Stomach smooth muscle (tissue), 2 donors: Measurements from ENCODE around the gene ALDH9A1.
A peak's percentile ranks its signal among the peaks of the same experiment; 100 is the strongest.
"Not testable (repeated sequence)": the region's sequence is repeated elsewhere in the genome, so short reads cannot be mapped to it uniquely, and the experiment has no call there.

Source experiments
- H3K27ac ChIP-seq: one replicate; pipeline ENCODE4 v1.7.0; 2013; ENCODE audit warnings: mild to moderate bottlenecking, low read length, inconsistent platforms
- H3K27me3 ChIP-seq, 2 donors: one replicate each; pipeline ENCODE4 v1.7.0; 2013; ENCODE audit warnings: low read length in 2 of 2; ENCODE audit not compliant: insufficient read depth in 2 of 2, control insufficient read depth in 1 of 2
- H3K36me3 ChIP-seq, 2 donors: one replicate each; pipeline ENCODE4 v1.7.0; 2013; ENCODE audit warnings: low read length in 2 of 2; ENCODE audit not compliant: control insufficient read depth in 2 of 2, insufficient read depth in 2 of 2
- H3K4me1 ChIP-seq: one replicate; pipeline ENCODE4 v1.7.0; 2013; ENCODE audit warnings: low read length; ENCODE audit not compliant: control insufficient read depth, insufficient read depth
- H3K4me3 ChIP-seq, 2 donors: one replicate each; pipeline ENCODE4 v1.7.0; 2013; ENCODE audit warnings: low read length in 2 of 2
- H3K9ac ChIP-seq, 2 donors: one replicate each; pipeline ENCODE4 v1.7.0; 2013; ENCODE audit warnings: low read length in 2 of 2, mild to moderate bottlenecking in 1 of 2
- H3K9me3 ChIP-seq, 2 donors: one replicate each; pipeline ENCODE4 v1.7.0; 2013; ENCODE audit warnings: low read length in 2 of 2; ENCODE audit not compliant: control insufficient read depth in 2 of 2
- donor health status: healthy.
- donor health status: Pancreatic carcinoma.

Gene ALDH9A1

DNA sequence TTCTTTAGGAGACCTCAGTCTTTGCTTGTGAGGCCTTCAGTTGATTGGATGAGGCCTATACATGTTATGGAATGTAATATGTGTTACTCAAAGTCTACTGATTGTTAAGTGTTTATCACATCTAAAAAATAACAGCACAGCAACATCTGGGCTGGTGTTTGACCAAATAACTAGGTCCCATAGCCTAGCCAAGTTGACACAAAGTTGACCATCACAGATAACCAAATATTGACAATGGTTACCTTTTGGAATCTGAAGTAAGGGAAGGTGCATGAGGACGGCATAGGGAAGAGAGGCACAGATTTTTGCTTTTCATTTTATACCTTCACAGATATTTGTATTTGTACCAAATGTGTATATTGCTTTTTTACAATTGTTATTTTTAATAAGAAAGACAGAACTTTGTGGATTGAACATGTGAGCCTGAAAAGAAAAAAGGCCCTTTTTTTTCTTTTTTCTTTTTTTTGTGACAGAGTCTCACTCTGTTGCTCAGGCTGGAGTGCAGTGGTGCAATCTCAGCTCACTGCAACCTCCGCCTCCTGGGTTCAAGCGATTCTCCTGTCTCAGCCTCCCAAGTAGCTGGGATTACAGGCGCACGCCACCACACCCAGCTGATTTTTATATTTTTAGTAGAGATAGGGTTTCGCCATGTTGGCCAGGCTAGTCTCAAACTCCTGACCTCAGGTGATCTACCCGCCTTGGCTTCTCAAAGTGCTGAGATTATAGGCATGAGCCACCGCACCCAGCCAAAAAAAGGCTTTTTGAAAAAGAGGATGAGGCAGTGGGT lies 18.1 kb upstream of the ALDH9A1 start:
- not testable (repeated sequence) for H3K9me3 ChIP-seq

DNA sequence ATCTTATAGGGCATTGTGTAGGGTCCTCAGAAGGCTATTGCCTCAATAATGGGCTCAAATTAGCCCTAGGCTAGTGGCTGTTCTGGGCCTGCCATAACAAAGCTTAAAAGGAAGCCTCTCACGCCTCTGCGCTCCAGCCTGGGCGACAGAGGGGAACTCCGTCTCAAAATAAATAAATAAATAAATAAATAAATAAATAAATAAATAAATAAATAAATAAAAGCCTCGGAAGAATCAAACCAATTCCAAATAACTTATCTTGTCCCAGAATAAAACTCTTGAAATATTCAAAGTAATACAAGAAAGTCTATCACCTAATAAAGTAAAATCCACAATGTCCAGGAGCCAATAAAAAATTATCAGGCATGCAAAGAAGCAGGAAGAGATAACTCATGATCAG lies 14.4 kb upstream of the ALDH9A1 start:
- Histone ChIP-seq H3K36me3 (no peaks in the 10 kb centered on the region), H3K4me3 (no peak overlapping the region), H3K9me3 (no peaks in the 10 kb centered on the region), H3K27me3 (peaks cover 0 to 2% of the 10 kb centered on the region in 2 donors), H3K27ac (no peak overlapping the region), H3K9ac (no peak overlapping the region), H3K4me1 (no peaks in the 10 kb centered on the region)

More for the DNA sequence above, 18.1 kb upstream of the ALDH9A1 start:
- not testable (repeated sequence) for H3K4me1 ChIP-seq, H3K36me3 ChIP-seq, H3K27ac ChIP-seq, H3K4me3 ChIP-seq, H3K27me3 ChIP-seq, H3K9ac ChIP-seq

DNA sequence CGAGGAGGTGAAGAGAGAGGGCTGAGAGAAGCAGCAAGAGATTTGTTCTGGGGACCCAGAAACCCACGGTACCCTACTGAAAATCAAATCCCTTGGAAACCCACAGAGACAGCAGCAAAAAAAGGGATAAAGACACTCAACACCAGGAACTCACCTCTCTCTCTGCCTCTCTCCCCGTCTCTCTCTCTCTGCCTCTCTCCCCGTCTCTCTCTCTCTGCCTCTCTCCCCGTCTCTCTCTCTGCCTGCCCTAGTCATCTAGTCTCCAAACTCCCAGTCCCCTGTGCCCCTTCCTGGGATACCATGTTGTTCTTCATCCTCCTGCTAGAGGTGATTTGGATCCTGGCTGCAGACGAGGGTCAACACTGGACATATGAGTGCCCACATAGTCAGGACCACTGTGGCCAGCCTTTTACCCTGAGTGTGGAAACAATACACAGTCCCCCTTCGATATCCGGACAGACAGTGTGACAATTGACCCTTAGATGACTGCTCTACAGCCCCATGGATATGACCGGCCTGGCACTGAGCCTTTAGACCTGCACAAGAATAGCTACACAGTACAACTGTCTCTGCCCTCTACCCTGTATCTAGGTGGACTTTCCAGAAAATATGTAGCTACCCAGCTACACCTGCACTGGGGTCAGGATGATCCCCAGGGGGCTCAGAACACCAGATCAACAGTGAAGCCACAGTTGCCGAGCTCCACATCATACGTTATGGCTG lies 9.8 kb upstream of the ALDH9A1 start:
- Histone ChIP-seq H3K4me3 (no peak overlapping the region), H3K36me3 (no peaks in the 10 kb centered on the region), H3K9me3 (no peaks in the 10 kb centered on the region), H3K27ac (no peak overlapping the region), H3K9ac (no peak overlapping the region), H3K4me1 (no peaks in the 10 kb centered on the region), H3K27me3 (peaks cover 0 to 2% of the 10 kb centered on the region in 2 donors)

DNA sequence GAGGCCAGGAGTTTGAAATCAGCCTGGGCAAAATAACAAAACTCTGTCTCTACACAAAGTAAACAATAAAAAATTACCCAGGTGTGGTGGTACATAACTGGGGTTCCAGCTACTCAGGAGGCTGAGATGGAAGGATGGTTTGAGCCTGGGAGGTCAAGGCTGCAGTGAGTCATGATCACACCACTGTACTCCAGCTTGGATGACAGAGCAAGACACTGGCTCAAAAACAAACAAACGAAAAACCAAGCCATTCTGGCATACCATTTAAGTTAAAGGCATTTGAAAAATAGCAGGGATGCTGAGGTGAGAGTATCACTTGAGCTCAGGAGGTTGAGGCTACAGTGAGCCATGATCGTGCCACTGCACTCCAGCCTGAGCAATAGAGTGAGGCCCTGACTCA lies 5.3 kb upstream of the ALDH9A1 start:
- Histone ChIP-seq H3K27me3 (peaks cover 0 to 2% of the 10 kb centered on the region in 2 donors), H3K9me3 (no peaks in the 10 kb centered on the region), H3K4me3 (no peak overlapping the region), H3K9ac (no peak overlapping the region), H3K27ac (no peak overlapping the region), H3K36me3 (no peaks in the 10 kb centered on the region), H3K4me1 (no peaks in the 10 kb centered on the region)

DNA sequence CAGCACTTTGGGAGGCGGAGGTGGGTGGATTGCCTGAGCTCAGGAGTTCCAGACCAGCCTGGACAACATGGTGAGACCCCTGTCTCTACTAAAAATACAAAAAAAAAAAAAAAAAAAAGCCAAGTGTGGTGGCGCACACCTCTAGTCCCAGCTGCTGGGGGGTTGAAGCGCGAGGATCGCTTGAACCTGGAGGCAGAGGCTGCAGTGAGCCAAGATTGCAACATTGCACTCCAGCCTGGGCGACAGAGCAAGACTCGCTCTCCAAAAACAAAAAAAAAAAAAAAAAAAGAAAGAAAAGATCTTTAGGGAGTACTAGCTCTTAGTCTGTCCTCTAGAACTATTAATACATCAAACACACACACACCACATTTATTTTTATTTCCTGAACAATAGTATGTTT lies 3.6 kb upstream of the ALDH9A1 start:
- H3K4me3 ChIP-seq, H3K27ac ChIP-seq: not testable (repeated sequence)

DNA sequence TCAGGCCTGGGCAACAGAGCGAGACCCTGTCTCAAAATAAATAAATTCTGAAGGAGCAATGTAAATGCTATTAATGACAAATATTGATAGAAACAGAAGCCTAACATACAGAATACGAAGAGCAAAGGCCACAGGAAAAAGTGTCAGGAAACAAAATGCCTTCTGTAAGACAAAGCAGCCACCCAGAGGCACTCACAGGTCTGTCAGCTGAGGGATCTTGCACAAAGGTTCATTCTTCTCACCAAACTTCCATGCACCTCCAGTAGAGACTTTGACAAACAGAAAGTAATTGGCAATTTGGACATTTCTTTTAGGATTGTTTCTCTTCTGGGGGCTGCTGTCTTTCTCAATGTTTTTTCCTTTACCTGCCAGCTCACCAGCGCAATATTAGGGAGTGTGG lies 1.2 kb upstream of the ALDH9A1 start:
- Histone ChIP-seq H3K9ac (no peak overlapping the region), H3K4me3 (no peak overlapping the region), H3K36me3 (no peaks in the 10 kb centered on the region), H3K27ac (no peak overlapping the region), H3K27me3 (no peaks in the 10 kb centered on the region), H3K9me3 (no peaks in the 10 kb centered on the region), H3K4me1 (peaks cover 4% of the 10 kb centered on the region)

More for the DNA sequence above, 3.6 kb upstream of the ALDH9A1 start:
- not testable (repeated sequence) for H3K4me1 ChIP-seq, H3K36me3 ChIP-seq, H3K9me3 ChIP-seq, H3K27me3 ChIP-seq, H3K9ac ChIP-seq

DNA sequence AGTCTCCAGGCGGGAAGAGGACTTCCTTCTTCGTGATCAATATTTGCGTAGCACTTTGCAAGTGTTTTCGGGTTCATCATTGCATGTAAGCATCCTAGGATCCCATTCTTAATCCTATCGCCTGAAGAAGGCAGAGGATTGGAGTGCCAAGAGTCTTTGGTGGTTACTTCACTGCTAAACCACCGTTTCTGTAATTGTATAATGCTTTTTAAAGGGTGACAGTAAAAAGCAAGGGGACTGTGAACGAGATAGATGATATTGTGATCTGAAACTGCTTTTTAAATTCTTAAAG lies 345 bp upstream of the ALDH9A1 start:
- Histone ChIP-seq H3K27ac (peak overlapping the region; percentile 80), H3K36me3 (no peaks in the 10 kb centered on the region), H3K4me1 (peaks cover 4% of the 10 kb centered on the region), H3K9ac (peak overlapping the region; percentile 77 to 78), H3K4me3 (peak overlapping the region; percentile 85 to 98), H3K27me3 (no peaks in the 10 kb centered on the region), H3K9me3 (no peaks in the 10 kb centered on the region)

DNA sequence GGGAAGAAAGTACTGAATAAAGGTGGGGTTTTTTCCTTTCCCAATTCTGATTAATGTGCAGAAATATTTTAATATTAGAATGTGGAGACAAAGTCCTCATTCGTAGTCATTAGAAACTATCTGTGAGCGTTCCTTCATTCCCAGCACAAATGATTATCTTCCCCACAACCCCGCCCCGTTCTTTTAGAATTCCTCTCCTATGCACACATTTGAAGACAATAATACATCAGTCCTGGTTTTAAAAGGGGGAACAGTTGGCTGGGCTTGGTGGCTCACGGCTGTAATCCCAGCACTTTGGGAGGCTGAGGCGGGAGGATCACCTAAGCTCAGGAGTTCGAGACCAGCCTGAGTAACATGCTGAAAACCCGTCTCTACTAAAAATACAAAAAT lies 876 bp downstream of the ALDH9A1 start:
- Histone ChIP-seq H3K27me3 (no peaks in the 10 kb centered on the region), H3K9me3 (no peaks in the 10 kb centered on the region), H3K4me1 (peaks cover 4% of the 10 kb centered on the region), H3K36me3 (no peaks in the 10 kb centered on the region), H3K9ac (no peak overlapping the region), H3K27ac (peak overlapping the region; percentile 80), H3K4me3 (peak overlapping the region; percentile 85 to 98)

DNA sequence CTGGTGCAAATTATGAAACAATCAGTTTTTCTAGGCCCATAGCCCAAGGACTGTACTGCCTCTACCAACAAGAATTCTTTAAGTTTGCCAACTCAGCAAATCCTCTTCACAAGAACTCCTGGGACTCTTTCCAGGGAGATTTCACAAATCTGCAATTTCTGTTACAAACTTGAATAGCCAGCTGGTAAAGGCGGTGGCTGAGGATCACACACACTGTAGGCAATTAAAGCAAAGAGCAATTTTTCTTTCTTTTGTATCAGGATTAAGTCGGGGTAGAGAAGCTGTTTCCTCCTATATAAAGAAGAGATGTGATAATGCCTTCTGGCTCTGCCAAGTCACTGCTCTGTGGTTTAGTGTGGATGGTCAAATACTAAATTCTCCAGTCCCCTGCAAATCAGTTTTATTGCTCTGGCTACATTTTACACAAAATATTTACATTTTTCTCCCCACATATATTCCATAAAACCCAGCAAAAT lies 1.7 kb downstream of the ALDH9A1 start:
- Histone ChIP-seq H3K27ac (no peak overlapping the region), H3K27me3 (no peaks in the 10 kb centered on the region), H3K36me3 (no peaks in the 10 kb centered on the region), H3K4me1 (peaks cover 4% of the 10 kb centered on the region), H3K9ac (peak overlapping the region; percentile 13 to 23), H3K9me3 (no peaks in the 10 kb centered on the region), H3K4me3 (no peak overlapping the region)

DNA sequence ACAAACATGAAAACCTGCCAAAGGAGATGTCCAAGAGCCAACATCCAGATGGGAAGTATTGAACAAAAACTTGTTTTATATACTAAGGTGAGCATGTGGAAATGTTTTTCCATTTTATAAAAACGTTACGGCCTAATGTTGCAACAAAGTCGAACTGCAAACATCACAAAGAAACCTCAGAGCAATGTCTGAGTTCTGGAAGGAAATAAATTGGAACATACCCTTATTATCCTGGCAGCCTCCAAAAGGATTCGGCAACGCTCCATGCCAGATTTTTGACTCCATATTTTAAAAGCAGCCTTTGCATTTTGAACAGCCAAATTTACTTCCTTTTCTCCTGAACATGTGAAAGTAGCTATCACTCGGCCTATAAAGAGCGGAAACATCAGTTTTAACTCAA lies 3.3 kb downstream of the ALDH9A1 start:
- H3K27ac ChIP-seq, result no peak overlapping the region
- peaks cover 4% of the 10 kb centered on the region for H3K4me1 ChIP-seq
- no peak overlapping the region for H3K4me3 ChIP-seq
- no peaks in the 10 kb centered on the region for H3K9me3 ChIP-seq
- no peak overlapping the region for H3K9ac ChIP-seq
- H3K36me3 ChIP-seq, result no peaks in the 10 kb centered on the region
- H3K27me3 ChIP-seq, result no peaks in the 10 kb centered on the region

DNA sequence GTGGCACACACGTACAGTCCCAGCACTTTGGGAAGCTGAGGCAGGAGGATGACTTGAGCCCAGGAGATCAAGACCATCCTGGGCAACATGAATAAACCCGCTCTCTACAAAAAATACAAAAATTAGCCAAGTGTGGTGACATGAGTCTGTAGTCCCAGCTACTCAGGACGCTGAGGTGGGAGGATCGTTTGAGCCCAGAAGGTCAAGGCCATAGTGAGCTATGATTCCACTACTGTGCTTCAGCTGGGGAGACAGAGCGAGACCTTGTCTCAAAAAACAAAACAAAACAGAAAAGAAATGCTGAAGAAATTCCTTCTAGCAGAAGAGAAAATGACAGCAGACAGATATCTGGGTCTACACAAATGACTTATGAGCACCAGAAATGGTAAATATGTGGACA lies 10.3 kb downstream of the ALDH9A1 start:
- H3K9ac ChIP-seq, result no peak overlapping the region
- H3K9me3 ChIP-seq, result no peaks in the 10 kb centered on the region
- no peak overlapping the region for H3K4me3 ChIP-seq
- no peak overlapping the region for H3K27ac ChIP-seq
- peaks cover 0 to 9% of the 10 kb centered on the region in 2 donors for H3K36me3 ChIP-seq
- H3K4me1 ChIP-seq, result no peaks in the 10 kb centered on the region
- H3K27me3 ChIP-seq, result no peaks in the 10 kb centered on the region
